ENCODE results near the gene RENBP. TPM values are rescaled to one million over a fixed set of nuclear protein-coding genes. Genes with fewer than 3 reads are reported as not detected.

The RENBP gene
- polyA plus RNA-seq (2011; rRNA removed) (0.14 and 0.16 TPM in 2 replicates), polyA minus RNA-seq (2011; rRNA and poly(A)+ RNA removed) (0.18 TPM in 1 of 2 replicates, not detected in the other)

DNA sequence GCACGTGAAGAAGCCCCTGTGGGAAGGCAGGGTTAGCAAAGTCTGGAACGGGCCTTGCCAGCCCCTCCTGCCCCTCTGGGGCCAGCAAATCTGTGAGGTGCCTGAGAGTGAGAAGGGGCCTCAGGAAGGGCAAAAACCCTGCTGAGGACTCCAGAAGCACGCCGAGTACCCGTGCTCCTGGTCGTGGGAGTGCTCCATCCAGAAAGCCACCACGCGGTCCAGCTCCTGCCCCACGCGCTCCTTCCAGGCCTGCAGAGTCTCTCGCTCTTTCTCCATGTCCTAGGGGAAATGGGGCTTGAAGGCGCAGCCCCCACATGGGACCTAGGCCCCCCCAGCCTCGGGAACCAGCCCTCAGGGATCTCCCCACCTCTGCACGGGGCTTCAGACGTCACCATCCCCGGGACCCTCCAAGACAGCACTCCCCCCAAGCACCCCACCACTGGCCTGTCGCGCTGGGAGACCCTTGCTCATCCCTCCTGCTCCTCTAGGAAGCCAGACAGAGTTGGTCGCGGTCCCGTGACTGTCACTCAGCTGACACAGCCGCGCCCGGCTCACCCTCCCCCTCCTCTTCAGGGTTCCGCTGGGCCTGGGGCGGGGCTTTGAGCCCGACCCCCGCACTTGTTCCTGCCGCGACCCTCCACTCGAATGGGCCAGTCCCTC is at the start of gene RENBP:
Gene RENBP (minus strand): TSS at position 504 of the 660 bp plus-strand sequence. CDS start 33 bp downstream, at position 471.
- CTCF ChIA-PET = interaction anchor here (1.3 kb wide), 1 partner anchor 17 kb away, joined by 3 read pairs; no protein-coding TSS in a partner anchor
- no peak within 1 kb of the TSS for H3K4me3 ChIP-seq (ENCODE audit: low read depth, low read length)
- POLR2A ChIA-PET = no interaction called here

DNA sequence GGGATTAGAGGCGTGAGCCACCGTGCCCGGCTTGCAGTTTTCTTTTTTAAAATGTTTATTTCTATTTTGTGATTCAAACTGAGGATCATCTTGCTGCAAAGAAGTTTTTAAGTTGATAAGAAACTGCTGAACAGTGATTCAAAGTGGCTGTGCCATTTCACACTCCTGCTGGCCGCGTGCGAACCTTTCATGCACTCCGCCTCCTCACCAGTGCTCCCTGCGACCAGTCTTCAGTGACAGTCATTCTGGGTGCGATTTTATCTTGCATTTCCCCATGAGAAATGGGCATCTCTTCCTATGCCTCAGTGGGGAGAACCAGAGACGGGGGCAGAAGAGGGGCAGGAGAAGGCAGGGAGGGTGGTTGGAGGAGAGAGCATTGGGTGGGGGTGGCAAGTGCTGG is 49.5 kb upstream of the RENBP start:
- H3K9me3 ChIP-seq (ENCODE audit: control insufficient read depth, insufficient read depth, low read length) = no peaks in the 10 kb centered on the region
- no peaks in the 10 kb centered on the region for H3K27me3 ChIP-seq (ENCODE audit: control insufficient read depth, insufficient read depth, low read length)
- CTCF ChIA-PET = no interaction called here
- TF ChIP-seq, protein P1, sequence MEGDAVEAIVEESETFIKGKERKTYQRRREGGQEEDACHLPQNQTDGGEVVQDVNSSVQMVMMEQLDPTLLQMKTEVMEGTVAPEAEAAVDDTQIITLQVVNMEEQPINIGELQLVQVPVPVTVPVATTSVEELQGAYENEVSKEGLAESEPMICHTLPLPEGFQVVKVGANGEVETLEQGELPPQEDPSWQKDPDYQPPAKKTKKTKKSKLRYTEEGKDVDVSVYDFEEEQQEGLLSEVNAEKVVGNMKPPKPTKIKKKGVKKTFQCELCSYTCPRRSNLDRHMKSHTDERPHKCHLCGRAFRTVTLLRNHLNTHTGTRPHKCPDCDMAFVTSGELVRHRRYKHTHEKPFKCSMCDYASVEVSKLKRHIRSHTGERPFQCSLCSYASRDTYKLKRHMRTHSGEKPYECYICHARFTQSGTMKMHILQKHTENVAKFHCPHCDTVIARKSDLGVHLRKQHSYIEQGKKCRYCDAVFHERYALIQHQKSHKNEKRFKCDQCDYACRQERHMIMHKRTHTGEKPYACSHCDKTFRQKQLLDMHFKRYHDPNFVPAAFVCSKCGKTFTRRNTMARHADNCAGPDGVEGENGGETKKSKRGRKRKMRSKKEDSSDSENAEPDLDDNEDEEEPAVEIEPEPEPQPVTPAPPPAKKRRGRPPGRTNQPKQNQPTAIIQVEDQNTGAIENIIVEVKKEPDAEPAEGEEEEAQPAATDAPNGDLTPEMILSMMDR (IDR thresholded peaks at IDR 0.05; ENCODE audit: low read depth, low read length) = no peak
- no peak overlapping the region for H3K4me3 ChIP-seq (ENCODE audit: low read depth, low read length)
- no peak overlapping the region for H3K27ac ChIP-seq (ENCODE audit: low read depth, low read length)
- POLR2A ChIA-PET = no interaction called here
- DNase-seq (ENCODE audit: low read depth, low spot score) = no peak

More for the DNA sequence above, at the start of gene RENBP:
- Histone ChIP-seq H3K9me3 (ENCODE audit: control insufficient read depth, insufficient read depth, low read length) (no peaks in the 10 kb centered on the region), H3K27ac (ENCODE audit: low read depth, low read length) (no peak within 1 kb of the TSS), H3K27me3 (ENCODE audit: control insufficient read depth, insufficient read depth, low read length) (no peaks in the 10 kb centered on the region)
- no peak for DNase-seq (ENCODE audit: low read depth, low spot score)
- TF ChIP-seq, protein P1 (IDR thresholded peaks at IDR 0.05; ENCODE audit: low read depth, low read length) = no peak

DNA sequence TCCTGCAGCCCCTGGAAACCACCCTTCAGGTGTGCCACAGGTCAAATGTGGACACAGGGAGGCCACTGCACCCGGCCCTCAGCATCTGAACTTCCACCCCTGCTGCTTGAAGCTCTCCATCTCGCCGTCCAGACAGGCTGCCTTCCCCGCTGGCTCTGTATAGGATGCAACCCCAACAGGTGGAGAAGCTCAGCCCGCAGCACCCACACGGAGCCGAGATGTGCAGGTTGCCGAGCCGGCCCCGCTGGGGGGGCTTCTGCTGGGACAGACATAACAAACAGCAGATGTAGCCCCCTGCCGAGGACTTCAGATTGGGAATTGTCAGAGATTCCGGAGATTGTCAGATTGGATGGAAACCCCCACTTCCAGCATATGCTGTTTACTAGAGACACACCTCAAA is 48.6 kb upstream of the RENBP start:
- TF ChIP-seq, protein P1 (IDR thresholded peaks at IDR 0.05; ENCODE audit: low read depth, low read length) = no peak
- no peaks in the 10 kb centered on the region for H3K27me3 ChIP-seq (ENCODE audit: control insufficient read depth, insufficient read depth, low read length)
- H3K27ac ChIP-seq (ENCODE audit: low read depth, low read length) = no peak overlapping the region
- DNase-seq (ENCODE audit: low read depth, low spot score) = no peak
- no peaks in the 10 kb centered on the region for H3K9me3 ChIP-seq (ENCODE audit: control insufficient read depth, insufficient read depth, low read length)
- H3K4me3 ChIP-seq (ENCODE audit: low read depth, low read length) = no peak overlapping the region
- ChIA-PET CTCF (no interaction called here), POLR2A (no interaction called here)

DNA sequence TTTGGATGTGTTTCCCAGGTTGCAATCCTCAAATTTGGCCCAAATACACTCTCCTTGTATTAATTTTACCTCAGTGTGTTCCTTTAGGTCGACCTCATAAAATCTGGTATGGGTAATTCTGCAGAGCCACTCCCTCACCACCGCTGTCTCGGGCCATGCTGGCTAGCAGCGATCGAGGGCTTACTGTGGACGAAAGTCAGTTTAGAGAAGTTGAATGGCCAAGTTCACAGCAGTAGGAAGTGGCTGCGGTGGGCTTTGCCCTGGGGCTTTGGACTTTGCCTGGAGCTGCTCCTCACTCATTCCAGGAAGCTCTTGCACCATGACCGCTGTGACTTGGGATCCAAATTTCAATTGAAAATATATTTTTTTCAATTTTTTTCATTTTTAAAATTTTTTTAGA is 47.7 kb upstream of the RENBP start:
- DNase-seq (ENCODE audit: low read depth, low spot score) = no peak
- CTCF ChIA-PET = no interaction called here

DNA sequence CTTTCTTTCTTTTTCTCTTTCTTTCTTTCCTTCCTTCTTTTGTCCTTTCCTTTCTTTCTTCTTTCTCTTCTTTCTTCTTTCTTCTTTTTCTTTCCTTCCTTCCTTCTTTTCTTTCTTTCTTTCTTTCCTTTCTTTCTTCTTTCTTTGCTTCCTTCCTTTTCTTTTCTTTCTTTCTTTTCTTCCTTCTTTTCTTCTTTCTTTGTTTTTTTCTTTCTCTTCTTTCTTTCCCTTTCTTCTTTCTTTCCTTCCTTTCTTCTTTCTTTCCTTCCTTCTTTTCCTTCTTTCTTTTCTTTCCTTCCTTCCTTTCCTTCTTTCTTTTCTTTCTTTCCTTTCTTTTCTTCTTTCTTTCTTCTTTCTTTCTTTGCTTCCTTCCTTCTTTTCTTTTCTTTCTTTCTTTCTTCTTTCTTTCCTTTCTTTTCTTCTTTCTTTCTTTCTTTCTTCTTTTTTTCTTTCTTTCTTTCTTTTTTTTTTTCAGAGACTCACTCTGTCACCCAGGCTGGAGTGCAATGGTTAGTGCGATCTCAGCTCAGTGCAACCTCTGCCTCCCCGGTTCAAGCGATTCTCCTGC is 46.7 kb upstream of the RENBP start:
- no peaks in the 10 kb centered on the region for H3K9me3 ChIP-seq (ENCODE audit: control insufficient read depth, insufficient read depth, low read length)
- ChIA-PET POLR2A (no interaction called here), CTCF (no interaction called here)
- no peak overlapping the region for H3K4me3 ChIP-seq (ENCODE audit: low read depth, low read length)
- H3K27me3 ChIP-seq (ENCODE audit: control insufficient read depth, insufficient read depth, low read length) = no peaks in the 10 kb centered on the region
- H3K27ac ChIP-seq (ENCODE audit: low read depth, low read length) = no peak overlapping the region
- TF ChIP-seq, protein P1 (IDR thresholded peaks at IDR 0.05; ENCODE audit: low read depth, low read length) = no peak
- no peak for DNase-seq (ENCODE audit: low read depth, low spot score)

More for the DNA sequence above, 47.7 kb upstream of the RENBP start:
- Histone ChIP-seq H3K27me3 (ENCODE audit: control insufficient read depth, insufficient read depth, low read length) (no peaks in the 10 kb centered on the region), H3K9me3 (ENCODE audit: control insufficient read depth, insufficient read depth, low read length) (no peaks in the 10 kb centered on the region), H3K4me3 (ENCODE audit: low read depth, low read length) (no peak overlapping the region), H3K27ac (ENCODE audit: low read depth, low read length) (no peak overlapping the region)
- TF ChIP-seq, protein P1 (IDR thresholded peaks at IDR 0.05; ENCODE audit: low read depth, low read length) = no peak
- POLR2A ChIA-PET = no interaction called here

Measured in AG04450 (cell line).